HepG2 (cell line): ENCODE data around the gene DHCR7. TPM values are rescaled to one million over a fixed set of nuclear protein-coding genes. Genes with fewer than 3 reads are reported as not detected.

ENCODE experiments used
- ATAC-seq: fragments of 200-7000 bp; cut with Tn5 transposase; 3 replicates; pipeline ENCODE4 v1.9.1; 2020; ENCODE audit warnings: mild to moderate bottlenecking, moderate library complexity
- BruUV-seq: library from RNA; stranded (reverse); fragments of 400-500 nt; replicated peaks from 2 replicates; lab custom pipeline; 2021; lab: Mats Ljungman, UMichigan
- CTCF ChIA-PET: fragments of 300-600 bp; formaldehyde crosslinking; extraction: SDS; loops from one replicate; lab custom pipeline; 2021; ENCODE audit warnings: low total read pairs, inconsistent platforms, low intra/inter-chr PET ratio; lab: Yijun Ruan, JAX
- POLR2A ChIA-PET: fragments of 350-600 bp; sonication (Branson Sonifier 250); formaldehyde crosslinking; loops from one replicate; lab custom pipeline; 2020; ENCODE audit warnings: antibody characterized with exemption, inconsistent platforms; lab: Yijun Ruan, JAX
- DNase-seq: peaks from one replicate; pipeline ENCODE4 v3.0.0-alpha.2; 2015; ENCODE audit warnings: low spot score
- FAIRE-seq: peaks from 3 replicates; lab custom pipeline; 2011; peaks lifted over from hg19 to GRCh38; lab: Jason Lieb, UNC
- H2AFZ ChIP-seq: one replicate; pipeline ENCODE4 v1.6.1; 2011; ENCODE audit warnings: low read length, inconsistent platforms
- H3K27ac ChIP-seq: fragments of 300-600 bp; 3 replicates; pipeline ENCODE4 v1.8.0; 2011; ENCODE audit warnings: mixed run types, mild to moderate bottlenecking, mixed read lengths, low read length, inconsistent platforms; ENCODE audit not compliant: insufficient read depth; ENCODE audit errors: extremely low read length
- H3K27me3 ChIP-seq, 2 experiments: fragments of 200-600 bp in 1 of 2; 2 replicates in 1 of 2; 3 replicates in 1 of 2; pipeline versions ENCODE4 v1.6.0 to v1.8.0; 2011; ENCODE audit warnings: low read length in 2 of 2, mild to moderate bottlenecking in 2 of 2, moderate library complexity in 2 of 2, inconsistent platforms in 1 of 2; ENCODE audit not compliant: insufficient read depth in 2 of 2, control insufficient read depth in 1 of 2
- H3K36me3 ChIP-seq, 2 experiments: fragments of 200-600 bp in 1 of 2; replicated peaks in 1 of 2; 2 replicates in 1 of 2; 3 replicates in 1 of 2; pipeline versions ENCODE4 v1.5.1 to v1.8.0; 2011; ENCODE audit warnings: low read length in 2 of 2, inconsistent platforms in 1 of 2; ENCODE audit not compliant: insufficient read depth in 2 of 2, control insufficient read depth in 1 of 2
- H3K4me1 ChIP-seq: 2 replicates; pipeline ENCODE4 v1.5.1; 2012; ENCODE audit warnings: low read length, inconsistent platforms; ENCODE audit not compliant: insufficient read depth
- H3K4me2 ChIP-seq: 2 replicates; pipeline ENCODE4 v1.6.0; 2011; ENCODE audit warnings: low read depth, low read length, inconsistent platforms
- H3K4me3 ChIP-seq, 3 experiments: fragments of 200-600 bp in 1 of 3; sonication (generic), shearing (Covaris generic) in 1 of 3; replicated peaks in 1 of 3; 2 replicates each; pipeline ENCODE4 v1.5.1; 2011 to 2016; ENCODE audit warnings: low read length in 3 of 3, inconsistent platforms in 2 of 3, low read depth in 2 of 3, mild to moderate bottlenecking in 2 of 3, control low read depth in 1 of 3, mixed read lengths in 1 of 3; ENCODE audit not compliant: insufficient read depth in 1 of 3
- H3K79me2 ChIP-seq: one replicate; pipeline ENCODE4 v1.6.1; 2011; ENCODE audit warnings: low read length, inconsistent platforms; ENCODE audit not compliant: insufficient read depth
- H3K9ac ChIP-seq: 2 replicates; pipeline ENCODE4 v1.6.0; 2011; ENCODE audit warnings: mild to moderate bottlenecking, low read depth, low read length, inconsistent platforms; ENCODE audit not compliant: insufficient read depth
- H3K9me3 ChIP-seq: 2 replicates; pipeline ENCODE4 v1.5.1; 2012; ENCODE audit warnings: mild to moderate bottlenecking, low read length
- H4K20me1 ChIP-seq: 2 replicates; pipeline ENCODE4 v1.6.0; 2011; ENCODE audit warnings: inconsistent platforms, mild to moderate bottlenecking, low read length, moderate library complexity; ENCODE audit not compliant: insufficient read depth
- ATF1 ChIP-seq: IDR thresholded peaks from 2 replicates; pipeline ENCODE4 v1.6.1; 2016; ENCODE audit warnings: mild to moderate bottlenecking, control low read depth
- GATA4 ChIP-seq: sonication (generic); IDR thresholded peaks from 2 replicates; pipeline ENCODE4 v1.6.1; 2016; ENCODE audit warnings: antibody characterized with exemption, low read depth, borderline replicate concordance
- KDM4B ChIP-seq: sonication (generic); formaldehyde crosslinking; IDR thresholded peaks from 2 replicates; pipeline ENCODE4 v1.4.0; 2020; ENCODE audit warnings: missing genetic modification reagents
- SP4 ChIP-seq: sonication (generic); formaldehyde crosslinking; IDR thresholded peaks from 2 replicates; pipeline ENCODE4 v1.8.1; 2023; ENCODE audit warnings: mild to moderate bottlenecking, missing genetic modification reagents
- TGIF2 ChIP-seq: IDR thresholded peaks from 2 replicates; pipeline ENCODE4 v1.6.1; 2016; ENCODE audit warnings: control low read depth, missing compliant biosample characterization
- ZNF512 ChIP-seq: sonication (generic); formaldehyde crosslinking; IDR thresholded peaks from 2 replicates; pipeline ENCODE4 v1.4.0; 2020; ENCODE audit warnings: mild to moderate bottlenecking, missing genetic modification reagents
- ZNF670 ChIP-seq: sonication (generic); formaldehyde crosslinking; IDR thresholded peaks from 2 replicates; pipeline ENCODE4 v1.8.0; 2022; ENCODE audit warnings: mild to moderate bottlenecking, missing genetic modification reagents, borderline replicate concordance
- ZNF678 ChIP-seq: sonication (generic); formaldehyde crosslinking; IDR thresholded peaks from 2 replicates; pipeline ENCODE4 v1.4.0; 2020; ENCODE audit warnings: mild to moderate bottlenecking, missing genetic modification reagents
- ZSCAN20 ChIP-seq: sonication (generic); formaldehyde crosslinking; IDR thresholded peaks from 2 replicates; pipeline ENCODE4 v1.4.0; 2020; ENCODE audit warnings: missing genetic modification reagents, mild to moderate bottlenecking, borderline replicate concordance
- WGBS: methylation state at CpG from one replicate; pipeline ENCODE4 v1.1.6; 2017; ENCODE audit warnings: low lambda C conversion rate; 5-methylcytosine and 5-hydroxymethylcytosine counted together
- in situ Hi-C: cut with HindIII; loops from 2 replicates; pipeline ENCODE4 v1.10.0; 2017; ENCODE audit warnings: low pct_unique_long_range_greater_than_20kb; ENCODE audit not compliant: extremely low pct_ligation_motif_present
- intact Hi-C: fragments of 100-400 bp; cut with micrococcal nuclease; formaldehyde crosslinking; loops from one replicate; pipeline ENCODE4 v1.10.0; 2022; ENCODE audit not compliant: unreplicated experiment
- polyA plus RNA-seq, 8 experiments: library from polyadenylated mRNA; depleted of rRNA in 3 of 8; stranded (reverse) in 7 of 8; unstranded in 1 of 8; fragments of >200 nt; fragmentation: Illumina TruSeq in 4 of 8; extraction: Trizol in 4 of 8; gene quantifications; 2 replicates each; pipeline versions ENCODE4 v1.2.1 to v1.2.3, GENCODE V29; 2011 to 2016; ENCODE audit warnings: low read depth in 4 of 8, missing spikeins in 1 of 8, mixed read lengths in 1 of 8; ENCODE audit not compliant: insufficient read depth in 1 of 8
- total RNA-seq, 5 experiments: library from RNA; depleted of rRNA; stranded (reverse); fragments of >200 nt; fragmentation: Illumina TruSeq; extraction: Trizol; gene quantifications; 2 replicates each; pipeline ENCODE4 v1.2.3, GENCODE V29; 2016; ENCODE audit warnings: low read depth in 1 of 5

Gene DHCR7
- total and polyA plus RNA-seq, 2 of the 13 experiments (the other 11 are each of a cell fraction or from before 2014, with no cell fraction given) = 96.0 to 143 TPM

- H3K27ac ChIP-seq = no peak overlapping the region
- no peak overlapping the region for H3K4me2 ChIP-seq
- H2AFZ ChIP-seq = no peak overlapping the region
- no peak for DNase-seq
- BruUV-seq = no TSS peak
- FAIRE-seq = no peak
- no peaks in the 10 kb centered on the region for H3K4me1 ChIP-seq
- no peak overlapping the region for H3K9ac ChIP-seq
- peaks cover 3 to 39% of the 10 kb centered on the region in 2 experiments for H3K27me3 ChIP-seq
- CTCF ChIA-PET = no interaction called here
- TF ChIP-seq ZNF512 (CRISPR knock-in tag) (no peak), ZSCAN20 (CRISPR knock-in tag) (no peak), ATF1 (no peak), SP4 (CRISPR knock-in tag) (no peak), KDM4B (CRISPR knock-in tag) (no peak), ZNF670 (CRISPR knock-in tag) (no peak), GATA4 (no peak), TGIF2 (CRISPR knock-in tag) (no peak), ZNF678 (CRISPR knock-in tag) (no peak)
- in situ Hi-C loops (no loop called here), intact Hi-C loops (no loop called here)
- H3K79me2 ChIP-seq = no peaks in the 10 kb centered on the region
- H3K4me3 ChIP-seq = no peak overlapping the region
- H3K36me3 ChIP-seq = no peaks in the 10 kb centered on the region
- no peaks in the 10 kb centered on the region for H4K20me1 ChIP-seq
- H3K9me3 ChIP-seq = peaks cover 10% of the 10 kb centered on the region
- POLR2A ChIA-PET = no interaction called here
- WGBS = 15% methylated on average over 6 of the region's 6 CpGs
- ATAC-seq = no peak
Measured at GRCh38 chr11:71385091-71385490, 63.1 kb downstream of the DHCR7 start.
